Activated T-helper 1 cell treated with anti-CD3 and anti-CD28 coated beads, Interleukin-12 subunit alpha, Interleukin-12 subunit beta, Interleukin-2, Interleukin-4 antibody, amounts not matched to agents 30 ng/mL and 10 ng/mL and 1 ng/mL, durations not matched to agents 14 hours and 24 hours and 36 hours (primary cell): ENCODE measurements around the gene ADAMTS10. TPM values are rescaled to one million over a fixed set of nuclear protein-coding genes. Genes with fewer than 3 reads are reported as not detected.

Experiments
- DNase-seq: peaks from one replicate; pipeline ENCODE4 v3.0.0; 2021; ENCODE audit warnings: low spot score
- H3K27ac Mint-ChIP-seq: one replicate; pipeline ENCODE4 v1.8.0; 2021; ENCODE audit warnings: mild to moderate bottlenecking, mixed read lengths
- H3K27me3 Mint-ChIP-seq: one replicate; pipeline ENCODE4 v1.8.0; 2022; ENCODE audit warnings: mild to moderate bottlenecking, moderate library complexity, mixed read lengths; ENCODE audit not compliant: insufficient read depth
- H3K36me3 Mint-ChIP-seq: one replicate; pipeline ENCODE4 v1.8.0; 2021; ENCODE audit warnings: low read depth, mixed read lengths
- H3K4me1 Mint-ChIP-seq: one replicate; pipeline ENCODE4 v1.8.0; 2021; ENCODE audit warnings: low read depth, mixed read lengths
- H3K4me3 Mint-ChIP-seq: one replicate; pipeline ENCODE4 v1.8.0; 2021; ENCODE audit warnings: mild to moderate bottlenecking, moderate library complexity, mixed read lengths
- H3K9me3 Mint-ChIP-seq: one replicate; pipeline ENCODE4 v1.8.0; 2021; ENCODE audit warnings: mixed read lengths
- intact Hi-C: fragments of 100-400 bp; cut with micrococcal nuclease; formaldehyde crosslinking; loops from one replicate; pipeline ENCODE4 v1.15.1; 2024
- total RNA-seq: library from RNA; stranded (reverse); gene quantifications from 2 replicates; pipeline ENCODE4 v1.2.3, GENCODE V29; 2022

Gene ADAMTS10
- total RNA-seq, 1 donor from 2014 or later = 3.3 TPM

- H3K4me1 Mint-ChIP-seq = no peaks in the 10 kb centered on the region
- no peak for DNase-seq
- H3K27me3 Mint-ChIP-seq = peaks cover 2% of the 10 kb centered on the region
- no peaks in the 10 kb centered on the region for H3K36me3 Mint-ChIP-seq
- H3K27ac Mint-ChIP-seq = no peak overlapping the region
- H3K9me3 Mint-ChIP-seq = peaks cover 4% of the 10 kb centered on the region
- no peak overlapping the region for H3K4me3 Mint-ChIP-seq
- intact Hi-C loops = no loop called here
Observed at GRCh38 chr19:8601796-8602195, 8.7 kb downstream of the ADAMTS10 start.

GRCh38 chr19:8600816-8601215, 9.7 kb downstream of the ADAMTS10 start:
- Mint-ChIP-seq H3K27me3 (peaks cover 3% of the 10 kb centered on the region), H3K27ac (no peak overlapping the region)

GRCh38 chr19:8600064-8600463, 10.5 kb downstream of the ADAMTS10 start:
- intact Hi-C loops = no loop called here
- Mint-ChIP-seq H3K27me3 (peaks cover 3% of the 10 kb centered on the region), H3K4me3 (no peak overlapping the region), H3K4me1 (no peaks in the 10 kb centered on the region), H3K36me3 (no peaks in the 10 kb centered on the region), H3K27ac (no peak overlapping the region), H3K9me3 (peaks cover 4% of the 10 kb centered on the region)
- no peak for DNase-seq

More at GRCh38 chr19:8600816-8601215, 9.7 kb downstream of the ADAMTS10 start:
- H3K36me3 Mint-ChIP-seq = no peaks in the 10 kb centered on the region
- no peak for DNase-seq
- no peaks in the 10 kb centered on the region for H3K4me1 Mint-ChIP-seq
- no peak overlapping the region for H3K4me3 Mint-ChIP-seq
- H3K9me3 Mint-ChIP-seq = peaks cover 4% of the 10 kb centered on the region
- intact Hi-C loops = no loop called here

- H3K36me3 Mint-ChIP-seq = no peaks in the 10 kb centered on the region
- peaks cover 8% of the 10 kb centered on the region for H3K4me1 Mint-ChIP-seq
- no peak overlapping the region for H3K4me3 Mint-ChIP-seq
- no peak overlapping the region for H3K27ac Mint-ChIP-seq
- DNase-seq = no peak
- intact Hi-C loops = no loop called here
- H3K27me3 Mint-ChIP-seq = peaks cover 7% of the 10 kb centered on the region
- H3K9me3 Mint-ChIP-seq = peaks cover 18% of the 10 kb centered on the region
Observed at GRCh38 chr19:8596168-8596567, 14.3 kb downstream of the ADAMTS10 start.

- DNase-seq = no peak
- no peaks in the 10 kb centered on the region for H3K36me3 Mint-ChIP-seq
- no peak overlapping the region for H3K4me3 Mint-ChIP-seq
- peaks cover 18% of the 10 kb centered on the region for H3K9me3 Mint-ChIP-seq
- intact Hi-C loops = no loop called here
- no peak overlapping the region for H3K27ac Mint-ChIP-seq
- H3K4me1 Mint-ChIP-seq = peaks cover 8% of the 10 kb centered on the region
- peaks cover 10% of the 10 kb centered on the region for H3K27me3 Mint-ChIP-seq
Observed at GRCh38 chr19:8595651-8596050, 14.9 kb downstream of the ADAMTS10 start.

- no peak for DNase-seq
- intact Hi-C loops = no loop called here
- H3K9me3 Mint-ChIP-seq = peaks cover 18% of the 10 kb centered on the region
- peaks cover 8% of the 10 kb centered on the region for H3K4me1 Mint-ChIP-seq
- no peak overlapping the region for H3K4me3 Mint-ChIP-seq
- H3K27ac Mint-ChIP-seq = no peak overlapping the region
- peaks cover 12% of the 10 kb centered on the region for H3K27me3 Mint-ChIP-seq
- no peaks in the 10 kb centered on the region for H3K36me3 Mint-ChIP-seq
Observed at GRCh38 chr19:8593931-8594330, 16.6 kb downstream of the ADAMTS10 start.

- Mint-ChIP-seq H3K4me3 (peak overlapping the region; percentile 68), H3K36me3 (no peaks in the 10 kb centered on the region), H3K27me3 (peaks cover 12% of the 10 kb centered on the region), H3K9me3 (peaks cover 18% of the 10 kb centered on the region), H3K27ac (peak overlapping the region; percentile 24), H3K4me1 (peaks cover 8% of the 10 kb centered on the region)
- DNase-seq = peak; percentile 80
- intact Hi-C loops = loop anchor here (1.0 kb wide), 3 partner anchors 18 to 240 kb away; partner anchors contain the start of genes ADAMTS10, MARCHF2, MBD3L1 and ZNF558
Observed at GRCh38 chr19:8592231-8593009, 18.1 kb downstream of the ADAMTS10 start.

- DNase-seq = no peak
- Mint-ChIP-seq H3K27me3 (peaks cover 9% of the 10 kb centered on the region), H3K36me3 (no peaks in the 10 kb centered on the region), H3K4me3 (no peak overlapping the region), H3K9me3 (peaks cover 14% of the 10 kb centered on the region), H3K4me1 (peaks cover 8% of the 10 kb centered on the region), H3K27ac (no peak overlapping the region)
- intact Hi-C loops = no loop called here
Observed at GRCh38 chr19:8589177-8589714, 21.3 kb downstream of the ADAMTS10 start.

GRCh38 chr19:8585894-8586750, 24.4 kb downstream of the ADAMTS10 start:
- Mint-ChIP-seq H3K27me3 (peaks cover 6% of the 10 kb centered on the region), H3K27ac (no peak overlapping the region), H3K4me3 (no peak overlapping the region), H3K4me1 (no peaks in the 10 kb centered on the region), H3K9me3 (no peaks in the 10 kb centered on the region), H3K36me3 (no peaks in the 10 kb centered on the region)
- peak; percentile 49 for DNase-seq
- intact Hi-C loops = no loop called here

GRCh38 chr19:8584965-8585893, 25.3 kb downstream of the ADAMTS10 start:
- H3K27ac Mint-ChIP-seq = no peak overlapping the region
- H3K4me1 Mint-ChIP-seq = no peaks in the 10 kb centered on the region
- intact Hi-C loops = no loop called here
- H3K9me3 Mint-ChIP-seq = no peaks in the 10 kb centered on the region
- H3K27me3 Mint-ChIP-seq = no peaks in the 10 kb centered on the region
- no peak for DNase-seq
- H3K36me3 Mint-ChIP-seq = no peaks in the 10 kb centered on the region
- H3K4me3 Mint-ChIP-seq = no peak overlapping the region

- Mint-ChIP-seq H3K27ac (no peak overlapping the region), H3K36me3 (peaks cover 3% of the 10 kb centered on the region), H3K4me1 (peaks cover 26% of the 10 kb centered on the region), H3K27me3 (peaks cover 3% of the 10 kb centered on the region), H3K9me3 (no peaks in the 10 kb centered on the region), H3K4me3 (no peak overlapping the region)
- intact Hi-C loops = loop anchor here (1.0 to 2.0 kb wide), 4 partner anchors 62 to 168 kb away; partner anchors contain the start of genes MARCHF2 and ZNF414
- peak; percentile 80 for DNase-seq
Observed at GRCh38 chr19:8580710-8581281, 29.7 kb downstream of the ADAMTS10 start.
